Small intestine (tissue), 7 donors: ENCODE measurements around the gene ATL1. TPM values are rescaled to one million over a fixed set of nuclear protein-coding genes. Genes with fewer than 3 reads are reported as not detected.
A peak's percentile ranks its signal among the peaks of the same experiment; 100 is the strongest.

Source experiments
- DNase-seq, 2 donors: peaks; one replicate each; pipeline versions ENCODE4 v3.0.0 to v3.0.0-alpha.2; 2013
- FAIRE-seq: peaks from 2 replicates; lab custom pipeline; 2012; peaks lifted over from hg19 to GRCh38; lab: Jason Lieb, UNC
- H3K27ac ChIP-seq, 3 donors: one replicate each; pipeline ENCODE4 v1.5.1; 2013; ENCODE audit warnings: low read length in 2 of 3, mild to moderate bottlenecking in 2 of 3, control low read depth in 1 of 3, inconsistent platforms in 1 of 3, low read depth in 1 of 3, moderate library complexity in 1 of 3
- H3K27me3 ChIP-seq, 3 donors: one replicate each; pipeline ENCODE4 v1.6.1; 2013; ENCODE audit warnings: low read length in 3 of 3, inconsistent platforms in 1 of 3; ENCODE audit not compliant: control insufficient read depth in 3 of 3, insufficient read depth in 3 of 3
- H3K36me3 ChIP-seq, 3 donors: one replicate each; pipeline ENCODE4 v1.6.1; 2013; ENCODE audit warnings: low read length in 3 of 3, inconsistent platforms in 1 of 3, low read depth in 1 of 3, mild to moderate bottlenecking in 1 of 3, moderate library complexity in 1 of 3; ENCODE audit not compliant: control insufficient read depth in 3 of 3, insufficient read depth in 2 of 3
- H3K4me1 ChIP-seq, 3 donors: one replicate each; pipeline ENCODE4 v1.6.1; 2013; ENCODE audit warnings: low read length in 2 of 3, inconsistent platforms in 1 of 3, low read depth in 1 of 3, mild to moderate bottlenecking in 1 of 3, moderate library complexity in 1 of 3; ENCODE audit not compliant: control insufficient read depth in 3 of 3, insufficient read depth in 2 of 3
- H3K4me3 ChIP-seq, 3 donors: one replicate each; pipeline ENCODE4 v1.5.1; 2013; ENCODE audit warnings: low read length in 3 of 3, control low read depth in 1 of 3, inconsistent platforms in 1 of 3, low read depth in 1 of 3, mild to moderate bottlenecking in 1 of 3, moderate library complexity in 1 of 3
- H3K9me3 ChIP-seq, 2 donors: one replicate each; pipeline ENCODE4 v1.6.1; 2013; ENCODE audit warnings: low read depth in 1 of 2, low read length in 1 of 2; ENCODE audit not compliant: control insufficient read depth in 2 of 2, insufficient read depth in 1 of 2
- WGBS, 3 donors: extraction: QIAGEN DNeasy Blood & Tissue Kit; methylation state at CpG; one replicate each; pipeline ENCODE4 v1.1.7; 2013; 5-methylcytosine and 5-hydroxymethylcytosine counted together
- polyA plus RNA-seq, 4 donors: library from polyadenylated mRNA; stranded (reverse) in 3 of 4; unstranded in 1 of 4; fragments of 200-250 nt in 3 of 4; fragments of 120-200 nt in 1 of 4; gene quantifications; one replicate each; pipeline versions ENCODE4 v1.2.1 to v1.2.3, GENCODE V29; 2013
- donor health status: healthy with polysubstance abuse.
- donor health status: control.
- donor health status: control.
- donor health status: Bipolar disorder and iron deficiency.
- donor health status: healthy.

Gene ATL1
- polyA plus RNA-seq, 4 donors = 2.4 to 7.8 (median 6.4) TPM

DNA sequence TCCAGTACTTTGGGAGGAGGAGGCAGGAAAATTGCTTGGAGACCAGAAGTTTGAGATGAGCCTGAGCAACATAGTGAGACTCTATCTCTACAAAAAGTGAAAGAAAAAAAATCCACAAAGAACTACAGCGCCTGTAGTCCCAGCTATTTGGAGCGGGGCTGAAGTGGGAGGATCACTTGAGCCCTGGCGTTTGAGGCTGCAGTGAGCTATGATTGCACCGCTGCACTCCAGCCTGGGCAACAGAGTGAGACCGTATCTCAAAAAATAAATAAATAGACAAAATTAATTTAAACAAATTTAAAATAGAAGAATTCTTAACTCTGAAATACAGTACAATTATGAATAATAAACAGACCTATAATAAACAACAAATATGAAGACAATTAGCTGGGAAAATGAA is 40.9 kb downstream of the ATL1 start:
- Histone ChIP-seq H3K9me3 (no peaks in the 10 kb centered on the region), H3K4me3 (no peak overlapping the region), H3K27me3 (no peaks in the 10 kb centered on the region), H3K27ac (no peak overlapping the region), H3K4me1 (no peaks in the 10 kb centered on the region), H3K36me3 (no peaks in the 10 kb centered on the region)
- FAIRE-seq = no peak
- whole genome bisulfite sequencing, 3 donors = 73 to 93% (median 92%) methylated on average over 5 of the region's 5 CpGs
- no peak for DNase-seq

GRCh38 chr14:50601394-50601793 is 41.4 kb downstream of the ATL1 start:
- FAIRE-seq = no peak
- Histone ChIP-seq H3K27me3 (no peaks in the 10 kb centered on the region), H3K4me3 (no peak overlapping the region), H3K9me3 (no peaks in the 10 kb centered on the region), H3K4me1 (no peaks in the 10 kb centered on the region), H3K36me3 (no peaks in the 10 kb centered on the region), H3K27ac (no peak overlapping the region)
- no peak for DNase-seq
- 85 to 90% (median 87%) methylated on average over 2 of the region's 2 CpGs for WGBS, 3 donors

- no peak overlapping the region for H3K4me3 ChIP-seq
- H3K27me3 ChIP-seq = no peaks in the 10 kb centered on the region
- H3K9me3 ChIP-seq = no peaks in the 10 kb centered on the region
- no peak for DNase-seq
- no peak for FAIRE-seq
- WGBS, 3 donors = 84 to 88% (median 86%) methylated on average over 3 of the region's 3 CpGs
- H3K36me3 ChIP-seq = no peaks in the 10 kb centered on the region
- H3K4me1 ChIP-seq = no peaks in the 10 kb centered on the region
- no peak overlapping the region for H3K27ac ChIP-seq
These were observed 42.1 kb downstream of the ATL1 start for GRCh38 chr14:50602035-50602434.

DNA sequence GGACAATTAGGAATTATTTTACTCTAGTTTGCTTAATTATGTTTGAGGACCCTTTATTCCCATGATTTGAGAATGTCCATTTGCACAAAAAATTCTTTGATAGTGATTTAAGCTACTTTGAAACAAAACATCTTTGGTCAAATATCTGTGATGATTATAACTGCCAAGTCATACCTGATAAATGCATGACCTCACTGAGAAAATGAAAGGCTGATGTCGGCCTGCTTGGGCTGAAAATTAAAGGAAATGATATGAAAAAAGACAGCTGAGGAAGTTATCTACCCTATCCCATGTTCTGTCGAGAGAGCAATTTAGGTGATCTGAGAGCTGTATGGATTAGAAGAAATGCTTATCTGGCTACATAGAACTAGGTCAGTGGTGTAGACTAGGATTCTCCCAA is 43.6 kb downstream of the ATL1 start:
- FAIRE-seq = no peak
- 54 to 68% (median 64%) methylated on average over 2 of the region's 2 CpGs for WGBS, 3 donors
- Histone ChIP-seq H3K27ac (no peak overlapping the region), H3K36me3 (no peaks in the 10 kb centered on the region), H3K9me3 (no peaks in the 10 kb centered on the region), H3K27me3 (no peaks in the 10 kb centered on the region), H3K4me1 (no peaks in the 10 kb centered on the region), H3K4me3 (no peak overlapping the region)
- no peak for DNase-seq

- DNase-seq (no peak), FAIRE-seq (no peak)
- Histone ChIP-seq H3K4me1 (no peaks in the 10 kb centered on the region), H3K27ac (no peak overlapping the region), H3K4me3 (no peak overlapping the region), H3K9me3 (no peaks in the 10 kb centered on the region), H3K27me3 (no peaks in the 10 kb centered on the region), H3K36me3 (no peaks in the 10 kb centered on the region)
- WGBS, 3 donors = 0 to 31% (median 8%) methylated on average over 1 of the region's 1 CpG
These were observed 45.8 kb downstream of the ATL1 start for GRCh38 chr14:50605766-50606165.

DNA sequence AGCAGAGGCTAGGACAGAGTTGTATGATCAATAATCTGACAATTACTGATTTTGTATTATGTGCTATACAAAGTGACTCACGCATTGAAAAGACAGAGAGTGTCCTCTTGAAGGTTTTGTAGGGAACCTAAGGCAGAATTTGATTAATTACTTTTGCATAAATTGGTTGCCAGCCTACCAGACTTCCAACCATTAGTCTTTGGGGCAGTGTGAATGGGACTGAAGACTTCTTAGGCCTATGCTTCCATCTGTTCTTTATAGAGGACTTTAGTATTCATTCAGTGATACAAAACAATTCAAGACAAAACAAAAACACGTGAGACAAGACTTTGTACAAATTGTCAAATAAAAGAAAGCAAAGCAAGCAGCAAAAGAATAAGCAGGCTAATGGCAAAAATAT is 46.5 kb downstream of the ATL1 start:
- no peaks in the 10 kb centered on the region for H3K36me3 ChIP-seq
- 86 to 92% (median 91%) methylated on average over 2 of the region's 2 CpGs for WGBS, 3 donors
- no peak overlapping the region for H3K27ac ChIP-seq
- FAIRE-seq (no peak), DNase-seq (no peak)
- H3K4me1 ChIP-seq = no peaks in the 10 kb centered on the region
- H3K27me3 ChIP-seq = no peaks in the 10 kb centered on the region
- H3K4me3 ChIP-seq = no peak overlapping the region
- H3K9me3 ChIP-seq = no peaks in the 10 kb centered on the region

GRCh38 chr14:50607181-50607580 is 47.2 kb downstream of the ATL1 start:
- Histone ChIP-seq H3K4me1 (no peaks in the 10 kb centered on the region), H3K27ac (no peak overlapping the region), H3K4me3 (no peak overlapping the region), H3K36me3 (no peaks in the 10 kb centered on the region), H3K9me3 (no peaks in the 10 kb centered on the region), H3K27me3 (no peaks in the 10 kb centered on the region)
- DNase-seq = no peak
- WGBS, 3 donors = 84 to 86% (median 85%) methylated on average over 3 of the region's 3 CpGs
- no peak for FAIRE-seq

GRCh38 chr14:50607761-50608160 is 47.8 kb downstream of the ATL1 start:
- H3K9me3 ChIP-seq = no peaks in the 10 kb centered on the region
- no peak for DNase-seq
- WGBS, 3 donors = 88 to 98% (median 98%) methylated on average over 1 of the region's 1 CpG

GRCh38 chr14:50608302-50608851 is 48.4 kb downstream of the ATL1 start:
- Histone ChIP-seq H3K36me3 (no peaks in the 10 kb centered on the region), H3K27ac (no peak overlapping the region), H3K27me3 (no peaks in the 10 kb centered on the region), H3K4me3 (no peak overlapping the region), H3K9me3 (no peaks in the 10 kb centered on the region), H3K4me1 (no peaks in the 10 kb centered on the region)
- DNase-seq = no peak
- WGBS, 3 donors = 82 to 95% (median 85%) methylated on average over 1 of the region's 1 CpG
- no peak for FAIRE-seq

More at GRCh38 chr14:50607761-50608160, 47.8 kb downstream of the ATL1 start:
- H3K27me3 ChIP-seq = no peaks in the 10 kb centered on the region
- H3K4me1 ChIP-seq = no peaks in the 10 kb centered on the region
- H3K27ac ChIP-seq = no peak overlapping the region
- H3K36me3 ChIP-seq = no peaks in the 10 kb centered on the region
- H3K4me3 ChIP-seq = no peak overlapping the region
- FAIRE-seq = peak; percentile 15
